ENCODE data around the gene CSRP3.

GRCh38 chr11:19162951-19163505 lies 38.8 kb downstream of the CSRP3 start:
- no peak for TF ChIP-seq CTCF (IDR thresholded peaks at IDR 0.05 in 8 of 11, conservative IDR thresholded peaks at IDR 0.05 in 3 of 11)
- TF ChIP-seq POLR2AphosphoS5 (IDR thresholded peaks at IDR 0.05) = no peak

Data from spleen (tissue), 7 donors.